GM21619 (cell line): Measurements from ENCODE around the gene KLLN.
"Not testable (repeated sequence)": the region's sequence is repeated elsewhere in the genome, so short reads cannot be mapped to it uniquely, and the experiment has no call there.

Source experiments
- ATAC-seq: cut with Tn5 transposase; IDR thresholded peaks from one replicate; pipeline ENCODE4 v1.9.1; 2021; ENCODE audit not compliant: unreplicated experiment

Gene KLLN

GRCh38 chr10:87863053-87863943, at the start of gene KLLN, which contains the start of gene PTEN:
Gene KLLN (minus strand): TSS chr10:87863533. CDS start chr10:87862487, 1,046 bp downstream.
Gene PTEN (plus strand): TSS chr10:87863625. CDS start chr10:87864470, 845 bp downstream.
- ATAC-seq: peak; percentile 35

GRCh38 chr10:87903396-87903795, 40.1 kb upstream of the KLLN start:
- not testable (repeated sequence) for ATAC-seq

- not testable (repeated sequence) for ATAC-seq
Observed at GRCh38 chr10:87897957-87898356, 34.6 kb upstream of the KLLN start.

- ATAC-seq: no peak
Observed at GRCh38 chr10:87896216-87896615, 32.9 kb upstream of the KLLN start.

- no peak for ATAC-seq
Observed at GRCh38 chr10:87895430-87895829, 32.1 kb upstream of the KLLN start.

GRCh38 chr10:87887548-87888289, 24.4 kb upstream of the KLLN start:
- no peak for ATAC-seq

GRCh38 chr10:87887146-87887545, 23.8 kb upstream of the KLLN start:
- no peak for ATAC-seq

- no peak for ATAC-seq
Observed at GRCh38 chr10:87886635-87887034, 23.3 kb upstream of the KLLN start.

- no peak for ATAC-seq
Observed at GRCh38 chr10:87882555-87883294, 19.4 kb upstream of the KLLN start.

- ATAC-seq: not testable (repeated sequence)
Observed at GRCh38 chr10:87881373-87882059, 18.2 kb upstream of the KLLN start.

GRCh38 chr10:87880336-87880735, 17.0 kb upstream of the KLLN start:
- no peak for ATAC-seq

GRCh38 chr10:87878664-87879459, 15.5 kb upstream of the KLLN start:
- ATAC-seq: no peak

GRCh38 chr10:87875929-87876571, 12.7 kb upstream of the KLLN start:
- no peak for ATAC-seq

- ATAC-seq: no peak
Observed at GRCh38 chr10:87873656-87874055, 10.3 kb upstream of the KLLN start.

GRCh38 chr10:87872828-87873227, 9.5 kb upstream of the KLLN start:
- no peak for ATAC-seq

- ATAC-seq: no peak
Observed at GRCh38 chr10:87869773-87870551, 6.6 kb upstream of the KLLN start.

GRCh38 chr10:87869139-87869538, 5.8 kb upstream of the KLLN start:
- ATAC-seq: not testable (repeated sequence)

GRCh38 chr10:87868277-87868676, 4.9 kb upstream of the KLLN start:
- no peak for ATAC-seq

- no peak for ATAC-seq
Observed at GRCh38 chr10:87867453-87867852, 4.1 kb upstream of the KLLN start.
